Keratinocyte (primary cell): ENCODE results near the gene MSL1. TPM values are rescaled to one million over a fixed set of nuclear protein-coding genes. Genes with fewer than 3 reads are reported as not detected.

Source experiments
- DNase-seq: peaks from one replicate; pipeline ENCODE4 v3.0.0-alpha.2; 2011; ENCODE audit warnings: low read depth, missing footprints, low spot score
- FAIRE-seq: peaks from 2 replicates; lab custom pipeline; 2011; peaks lifted over from hg19 to GRCh38; lab: Jason Lieb, UNC
- H2AFZ ChIP-seq: 2 replicates; pipeline ENCODE4 v1.6.0; 2012; ENCODE audit warnings: low read length, control low read depth, inconsistent platforms; ENCODE audit not compliant: control insufficient read depth
- H3K27ac ChIP-seq: 2 replicates; pipeline ENCODE4 v1.5.1; 2011; ENCODE audit warnings: low read length; ENCODE audit not compliant: control insufficient read depth, insufficient read depth
- H3K27me3 ChIP-seq: 3 replicates; pipeline ENCODE4 v1.6.0; 2011; ENCODE audit warnings: low read length; ENCODE audit not compliant: control insufficient read depth, insufficient read depth; ENCODE audit errors: extremely low read depth
- H3K36me3 ChIP-seq, 2 experiments: 2 replicates in 1 of 2; 3 replicates in 1 of 2; pipeline ENCODE4 v1.5.1; 2011; ENCODE audit warnings: low read length in 2 of 2, mild to moderate bottlenecking in 1 of 2; ENCODE audit not compliant: control insufficient read depth in 2 of 2, insufficient read depth in 2 of 2; ENCODE audit errors: extremely low read depth in 1 of 2
- H3K4me1 ChIP-seq: 3 replicates; pipeline ENCODE4 v1.5.1; 2011; ENCODE audit warnings: low read length; ENCODE audit not compliant: control insufficient read depth, insufficient read depth; ENCODE audit errors: extremely low read depth
- H3K4me2 ChIP-seq: 3 replicates; pipeline ENCODE4 v1.6.0; 2011; ENCODE audit warnings: low read depth, low read length; ENCODE audit not compliant: control insufficient read depth, insufficient read depth; ENCODE audit errors: extremely low read depth
- H3K4me3 ChIP-seq, 3 experiments: fragments of 200-600 bp in 1 of 3; sonication (generic) in 1 of 3; 2 replicates in 2 of 3; 3 replicates in 1 of 3; pipeline ENCODE4 v1.5.1; 2011 to 2016; ENCODE audit warnings: low read length in 3 of 3, mild to moderate bottlenecking in 3 of 3, control low read depth in 2 of 3, inconsistent platforms in 1 of 3, low read depth in 1 of 3, mixed read lengths in 1 of 3, mixed run types in 1 of 3, moderate library complexity in 1 of 3; ENCODE audit not compliant: control insufficient read depth in 2 of 3, insufficient read depth in 2 of 3; ENCODE audit errors: extremely low read depth in 1 of 3
- H3K79me2 ChIP-seq: 2 replicates; pipeline ENCODE4 v1.6.0; 2012; ENCODE audit warnings: low read length; ENCODE audit not compliant: control insufficient read depth, insufficient read depth
- H3K9ac ChIP-seq: 3 replicates; pipeline ENCODE4 v1.6.0; 2011; ENCODE audit warnings: low read length; ENCODE audit not compliant: control insufficient read depth, insufficient read depth; ENCODE audit errors: extremely low read depth
- H3K9me1 ChIP-seq: 3 replicates; pipeline ENCODE4 v1.6.0; 2011; ENCODE audit warnings: low read length; ENCODE audit not compliant: control insufficient read depth, insufficient read depth; ENCODE audit errors: extremely low read depth
- H3K9me3 ChIP-seq: 2 replicates; pipeline ENCODE4 v1.5.1; 2012; ENCODE audit warnings: low read depth, low read length; ENCODE audit not compliant: control insufficient read depth
- H4K20me1 ChIP-seq: 3 replicates; pipeline ENCODE4 v1.6.0; 2011; ENCODE audit warnings: low read length; ENCODE audit not compliant: control insufficient read depth, insufficient read depth; ENCODE audit errors: extremely low read depth
- EZH2 ChIP-seq: IDR thresholded peaks from one replicate; pipeline ENCODE4 v1.6.1; 2012; ENCODE audit warnings: inconsistent platforms, mild to moderate bottlenecking, low read length, moderate library complexity
- dilution Hi-C: fragments of 300-500 bp; cut with MboI; formaldehyde crosslinking; loops from one replicate; pipeline ENCODE4 v1.7.0; 2020; ENCODE audit warnings: low sequenced_read_pairs; ENCODE audit not compliant: extremely low pct_ligation_motif_present
- polyA plus RNA-seq, 5 experiments: library from polyadenylated mRNA; depleted of rRNA in 3 of 5; stranded (reverse) in 3 of 5; stranded (forward) in 1 of 5; unstranded in 1 of 5; fragments of >200 nt; gene quantifications; 1 replicate in 1 of 5; 2 replicates in 3 of 5; 3 replicates in 1 of 5; pipeline versions ENCODE4 v1.2.1 to v1.2.3, GENCODE V29; 2011 to 2012; ENCODE audit warnings: missing spikeins in 2 of 5, low read depth in 1 of 5, low replicate concordance in 1 of 5
- TF ChIP-seq, protein P1 (sequence below), 3 experiments: IDR thresholded peaks in 1 of 3; conservative IDR thresholded peaks in 1 of 3; optimal IDR thresholded peaks in 1 of 3; 2 replicates in 2 of 3; 3 replicates in 1 of 3; pipeline versions ENCODE3 to v1.5.1; 2011; ENCODE audit warnings: low read length in 3 of 3, mild to moderate bottlenecking in 3 of 3, moderate library complexity in 2 of 3, control low read depth in 1 of 3, inconsistent platforms in 1 of 3; ENCODE audit not compliant: insufficient read depth in 2 of 3; ENCODE audit errors: extremely low read depth in 1 of 3

The MSL1 gene
- polyA plus RNA-seq, 1 donor (not counting 4 experiments of a cell fraction or from before 2014, with no cell fraction given): 66.8 TPM

DNA sequence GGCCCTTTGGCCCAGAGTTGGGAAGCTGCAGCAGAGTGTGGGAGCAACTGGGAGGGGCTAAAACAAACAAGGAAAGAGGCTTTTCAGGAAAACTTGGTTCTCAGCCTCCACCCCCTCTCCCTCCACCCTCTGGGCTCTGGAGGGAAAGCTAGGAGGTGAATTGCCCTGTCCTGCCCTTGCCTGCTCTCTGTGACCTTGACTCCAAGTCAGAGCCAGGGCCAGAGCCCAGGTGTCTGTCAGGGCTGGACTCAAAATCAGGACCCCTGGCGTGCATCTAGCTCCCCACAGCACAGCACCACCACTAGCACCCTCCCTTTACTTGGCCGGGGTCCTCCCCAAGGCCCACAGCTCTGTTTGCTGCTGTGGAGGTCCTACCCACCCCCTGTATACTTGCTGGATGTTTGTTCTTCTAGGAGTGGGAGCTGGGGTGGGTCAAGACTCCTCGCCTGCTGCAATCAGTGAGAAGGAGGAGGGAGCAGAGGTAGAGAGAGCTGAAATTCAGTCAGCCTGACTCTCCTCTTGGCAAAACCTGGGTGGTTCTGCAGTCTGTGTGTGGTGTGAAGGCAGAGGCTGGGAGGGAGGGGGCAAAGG is 18.6 kb upstream of the MSL1 start:
- no peak overlapping the region for H3K9ac ChIP-seq
- TF ChIP-seq EZH2: no peak
- TF ChIP-seq, protein P1, sequence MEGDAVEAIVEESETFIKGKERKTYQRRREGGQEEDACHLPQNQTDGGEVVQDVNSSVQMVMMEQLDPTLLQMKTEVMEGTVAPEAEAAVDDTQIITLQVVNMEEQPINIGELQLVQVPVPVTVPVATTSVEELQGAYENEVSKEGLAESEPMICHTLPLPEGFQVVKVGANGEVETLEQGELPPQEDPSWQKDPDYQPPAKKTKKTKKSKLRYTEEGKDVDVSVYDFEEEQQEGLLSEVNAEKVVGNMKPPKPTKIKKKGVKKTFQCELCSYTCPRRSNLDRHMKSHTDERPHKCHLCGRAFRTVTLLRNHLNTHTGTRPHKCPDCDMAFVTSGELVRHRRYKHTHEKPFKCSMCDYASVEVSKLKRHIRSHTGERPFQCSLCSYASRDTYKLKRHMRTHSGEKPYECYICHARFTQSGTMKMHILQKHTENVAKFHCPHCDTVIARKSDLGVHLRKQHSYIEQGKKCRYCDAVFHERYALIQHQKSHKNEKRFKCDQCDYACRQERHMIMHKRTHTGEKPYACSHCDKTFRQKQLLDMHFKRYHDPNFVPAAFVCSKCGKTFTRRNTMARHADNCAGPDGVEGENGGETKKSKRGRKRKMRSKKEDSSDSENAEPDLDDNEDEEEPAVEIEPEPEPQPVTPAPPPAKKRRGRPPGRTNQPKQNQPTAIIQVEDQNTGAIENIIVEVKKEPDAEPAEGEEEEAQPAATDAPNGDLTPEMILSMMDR (optimal IDR thresholded peaks at IDR 0.05 in 1 of 3, IDR thresholded peaks at IDR 0.05 in 1 of 3, conservative IDR thresholded peaks at IDR 0.05 in 1 of 3; ENCODE audit: extremely low read depth in 1 of 3, insufficient read depth in 2 of 3, low read length in 3 of 3): no peak
- no peaks in the 10 kb centered on the region for H4K20me1 ChIP-seq
- dilution Hi-C loops: no loop called here
- no peak overlapping the region for H3K27ac ChIP-seq
- H3K4me1 ChIP-seq: peaks cover 45% of the 10 kb centered on the region
- peaks cover 0 to 5% of the 10 kb centered on the region in 2 experiments for H3K36me3 ChIP-seq
- H3K9me1 ChIP-seq: no peaks in the 10 kb centered on the region
- H2AFZ ChIP-seq: no peak overlapping the region
- H3K27me3 ChIP-seq: no peaks in the 10 kb centered on the region
- no peak overlapping the region for H3K4me2 ChIP-seq
- peaks cover 9% of the 10 kb centered on the region for H3K79me2 ChIP-seq
- FAIRE-seq: no peak
- H3K4me3 ChIP-seq: no peak overlapping the region
- H3K9me3 ChIP-seq: no peaks in the 10 kb centered on the region
- DNase-seq: no peak

GRCh38 chr17:40103688-40104087 is 18.1 kb upstream of the MSL1 start:
- peaks cover 45% of the 10 kb centered on the region for H3K4me1 ChIP-seq
- FAIRE-seq: no peak

More at GRCh38 chr17:40103688-40104087, 18.1 kb upstream of the MSL1 start:
- Histone ChIP-seq H2AFZ (no peak overlapping the region), H3K4me3 (no peak overlapping the region), H3K9me3 (no peaks in the 10 kb centered on the region), H3K4me2 (no peak overlapping the region), H3K27me3 (no peaks in the 10 kb centered on the region), H3K9ac (no peak overlapping the region), H3K9me1 (no peaks in the 10 kb centered on the region), H4K20me1 (no peaks in the 10 kb centered on the region), H3K79me2 (peaks cover 9% of the 10 kb centered on the region), H3K36me3 (peaks cover 0 to 1% of the 10 kb centered on the region in 2 experiments), H3K27ac (no peak overlapping the region)
- dilution Hi-C loops: no loop called here
- TF ChIP-seq EZH2: no peak
- TF ChIP-seq, protein P1 (optimal IDR thresholded peaks at IDR 0.05 in 1 of 3, IDR thresholded peaks at IDR 0.05 in 1 of 3, conservative IDR thresholded peaks at IDR 0.05 in 1 of 3; ENCODE audit: extremely low read depth in 1 of 3, insufficient read depth in 2 of 3, low read length in 3 of 3): no peak
- no peak for DNase-seq
